Limb (tissue), 2 donors: Measurements from ENCODE around the gene SEC14L1.
A peak's percentile ranks its signal among the peaks of the same experiment; 100 is the strongest.

Source experiments
- DNase-seq, 2 donors: peaks; one replicate each; pipeline ENCODE4 v3.0.0-alpha.2; 2016; ENCODE audit errors: extremely low spot score in 2 of 2

SEC14L1 gene

DNA sequence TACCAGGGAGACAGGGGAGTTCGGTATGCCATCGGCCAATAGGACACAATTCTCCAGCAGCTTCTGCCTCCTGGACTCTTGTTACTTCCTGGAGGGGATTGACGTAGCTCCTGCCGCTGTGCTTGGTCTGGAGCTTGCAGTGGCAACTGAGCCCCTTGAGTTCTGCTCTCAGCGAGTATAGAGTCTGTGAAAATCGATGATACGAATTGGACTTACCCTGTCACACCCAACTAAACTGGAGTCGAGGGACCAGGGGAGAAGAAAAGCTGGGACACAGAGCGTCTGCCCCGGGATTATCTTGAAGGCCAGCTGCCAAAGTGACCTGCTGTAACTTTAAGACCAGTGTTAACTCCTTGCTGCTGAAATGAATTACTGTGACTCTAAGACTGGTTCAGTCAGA lies 22.2 kb downstream of the SEC14L1 start:
- peak in 1 of 2 donors; percentile 40 for DNase-seq

DNA sequence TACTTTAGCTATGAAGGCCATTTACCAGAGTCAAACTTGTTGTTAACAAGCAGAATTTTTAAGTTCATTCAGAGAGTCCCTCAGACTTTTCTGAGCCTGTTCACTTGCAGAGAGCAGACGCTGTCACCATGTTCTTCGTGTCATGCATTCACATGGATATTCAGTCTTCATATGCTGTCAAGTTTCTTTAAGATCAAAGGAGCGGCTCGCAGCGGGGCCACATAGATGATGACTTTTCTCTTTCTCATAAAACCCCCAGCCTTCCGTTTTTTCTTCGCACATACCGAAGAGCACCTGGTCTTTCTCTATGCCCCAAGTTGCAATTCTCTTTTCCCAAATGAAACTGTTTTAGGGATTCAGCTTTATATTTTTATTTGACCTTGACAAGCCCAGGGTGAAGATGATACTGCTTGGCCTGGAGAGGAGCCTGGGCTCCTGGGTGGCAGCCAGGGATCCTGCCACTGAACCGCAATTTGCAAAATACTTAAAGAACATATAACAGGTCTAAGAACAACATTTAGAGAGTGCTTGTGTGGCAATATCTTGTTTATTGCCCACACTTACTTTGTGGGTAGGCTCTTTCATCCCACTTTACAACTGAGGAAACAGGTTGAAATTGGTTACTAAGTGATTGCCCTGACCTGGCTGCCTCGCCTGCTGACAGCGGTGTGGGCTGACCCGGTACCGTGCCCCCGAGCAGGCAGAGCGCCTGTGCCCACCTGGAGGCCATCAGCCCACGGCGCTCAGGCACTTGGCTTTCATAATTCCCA lies 22.9 kb downstream of the SEC14L1 start:
- DNase-seq = no peak

DNA sequence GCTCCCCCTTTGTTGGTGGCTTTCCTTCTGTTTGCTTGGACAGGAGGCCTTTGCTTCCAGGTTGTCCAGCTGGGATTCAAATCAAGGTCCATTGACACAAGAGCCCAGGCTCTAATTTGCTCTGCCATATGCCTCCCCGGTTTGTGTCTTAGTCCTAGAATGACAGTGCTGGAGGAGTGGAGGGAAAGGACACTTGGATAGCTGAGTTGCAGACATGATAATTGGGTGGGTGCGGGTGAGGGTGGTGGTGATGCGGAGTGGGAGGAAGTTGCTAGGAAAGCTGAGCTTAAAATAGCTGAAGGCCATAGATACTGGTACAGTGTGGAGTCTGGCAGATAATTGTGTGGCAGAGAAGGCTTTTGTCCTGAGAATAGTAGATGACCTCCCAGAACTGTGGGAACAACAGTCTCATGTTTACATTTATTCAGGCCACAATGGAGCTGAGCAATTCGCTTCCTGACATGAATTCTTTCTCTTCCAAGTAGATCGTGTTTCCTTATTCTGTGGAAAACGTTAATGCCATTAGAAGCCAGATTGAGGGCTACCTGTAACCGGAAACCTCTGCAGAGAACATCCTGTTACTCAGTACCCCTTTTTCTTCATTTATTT lies 23.8 kb downstream of the SEC14L1 start:
- no peak for DNase-seq

DNA sequence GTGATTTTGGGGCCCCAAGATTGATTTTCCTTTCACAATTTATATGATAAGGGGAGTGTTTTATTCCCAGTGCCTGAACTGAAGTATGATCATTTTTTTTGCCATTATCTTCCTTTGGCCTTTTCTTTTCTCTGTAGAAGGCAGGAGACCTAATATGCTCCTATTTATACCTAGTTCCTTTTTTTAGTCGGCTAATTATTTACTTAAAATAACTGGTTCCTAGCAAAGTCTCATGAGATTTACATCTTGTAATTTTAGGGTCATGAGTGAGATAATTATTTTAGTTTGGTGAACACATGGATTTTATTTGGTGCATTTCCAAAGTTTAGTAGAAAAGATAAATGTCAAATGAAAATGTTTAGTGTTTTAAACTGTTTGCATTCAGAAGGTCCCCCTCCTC lies 24.8 kb downstream of the SEC14L1 start:
- no peak for DNase-seq

DNA sequence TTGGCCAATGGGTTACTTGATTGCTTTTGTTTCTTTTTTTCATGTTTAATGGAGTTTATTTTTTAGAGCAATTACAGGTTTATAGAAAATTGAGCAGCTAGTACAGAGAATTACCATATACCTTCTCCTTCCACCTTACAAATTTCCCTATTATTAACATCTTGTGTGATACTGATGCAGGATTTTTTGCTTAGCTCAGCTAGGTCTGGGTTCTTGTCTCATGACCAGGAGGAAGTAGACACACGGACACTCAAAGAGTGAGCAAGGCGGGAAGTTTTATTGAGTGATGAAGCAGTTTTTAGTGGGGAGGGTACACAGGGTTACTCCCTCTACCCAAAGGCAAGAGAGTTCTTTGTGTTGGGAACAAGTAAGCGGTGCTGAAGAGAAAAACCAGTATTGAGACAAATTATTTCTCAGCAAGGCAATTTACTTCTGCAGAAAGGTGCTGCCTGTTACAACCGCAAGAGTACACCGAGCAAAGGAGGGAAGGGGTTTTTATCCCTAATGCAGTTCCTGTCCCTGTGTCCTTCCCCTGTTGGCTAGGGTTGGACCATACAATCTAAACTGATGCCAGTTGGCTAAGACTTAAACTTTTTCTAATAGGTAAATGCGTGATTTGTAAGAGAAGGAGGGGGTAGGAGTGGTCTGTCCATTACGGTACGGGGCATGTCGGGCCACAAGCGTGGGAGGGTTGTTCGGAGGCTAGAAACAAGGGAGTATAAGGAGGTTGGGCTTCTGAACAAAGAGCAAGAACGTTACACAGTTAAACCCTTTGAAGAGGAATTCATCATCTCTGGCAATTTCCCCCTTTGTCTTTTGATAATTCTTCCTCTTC lies 26.9 kb downstream of the SEC14L1 start:
- DNase-seq = no peak

DNA sequence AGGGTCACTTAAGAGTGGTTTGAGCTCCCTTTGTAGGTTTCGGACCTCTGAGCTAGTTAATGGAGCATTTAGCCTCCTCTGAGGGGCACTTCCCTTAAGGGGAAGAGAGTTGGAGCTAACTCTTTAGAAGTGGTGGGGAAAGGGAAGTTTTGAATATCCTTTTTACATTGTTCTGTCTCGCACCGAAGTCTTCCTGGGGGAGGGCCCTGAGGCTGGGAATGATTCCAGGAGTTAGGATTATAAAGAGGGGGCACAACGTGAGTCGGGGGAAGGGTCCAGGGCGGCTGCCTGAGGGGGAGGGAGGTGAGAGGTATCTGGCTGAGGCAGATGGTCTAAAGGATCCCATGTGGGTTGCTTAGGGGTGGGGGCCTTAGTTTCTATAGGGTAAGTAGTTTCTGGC lies 32.3 kb downstream of the SEC14L1 start:
- no peak for DNase-seq

DNA sequence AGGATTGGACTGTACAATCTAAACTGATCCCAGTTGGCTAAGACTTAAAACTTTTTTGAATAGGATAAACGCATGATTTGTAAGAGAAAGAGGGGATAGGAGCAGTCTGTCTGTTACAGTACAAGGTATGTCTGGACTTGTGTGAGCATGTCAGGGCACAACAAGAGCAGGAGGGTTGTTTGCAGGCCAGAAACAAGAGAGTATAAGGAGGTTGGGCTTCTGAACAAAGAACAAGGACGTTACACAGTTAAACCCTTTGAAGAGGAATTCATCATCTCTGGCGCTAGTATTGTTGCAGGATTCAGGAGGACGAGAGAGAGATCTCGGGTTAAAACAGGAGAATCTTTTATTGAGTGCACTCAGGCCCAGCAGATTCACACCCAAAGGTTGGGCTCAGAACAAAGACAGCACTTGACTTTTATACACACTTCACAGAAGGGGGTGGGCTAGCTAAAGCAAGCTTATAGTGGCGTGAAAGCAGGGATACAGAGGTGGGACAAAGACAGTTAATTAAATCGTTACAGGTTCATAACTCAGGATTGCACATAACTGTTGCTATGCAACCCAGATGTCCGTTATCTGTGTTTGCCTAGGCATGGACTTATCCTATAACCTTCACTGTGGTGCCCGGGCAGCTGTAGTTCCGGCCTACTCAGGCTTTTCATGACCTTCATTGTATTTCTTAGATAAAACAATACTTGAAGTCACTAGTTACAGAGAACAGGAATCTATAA lies 34.3 kb downstream of the SEC14L1 start:
- DNase-seq = no peak

DNA sequence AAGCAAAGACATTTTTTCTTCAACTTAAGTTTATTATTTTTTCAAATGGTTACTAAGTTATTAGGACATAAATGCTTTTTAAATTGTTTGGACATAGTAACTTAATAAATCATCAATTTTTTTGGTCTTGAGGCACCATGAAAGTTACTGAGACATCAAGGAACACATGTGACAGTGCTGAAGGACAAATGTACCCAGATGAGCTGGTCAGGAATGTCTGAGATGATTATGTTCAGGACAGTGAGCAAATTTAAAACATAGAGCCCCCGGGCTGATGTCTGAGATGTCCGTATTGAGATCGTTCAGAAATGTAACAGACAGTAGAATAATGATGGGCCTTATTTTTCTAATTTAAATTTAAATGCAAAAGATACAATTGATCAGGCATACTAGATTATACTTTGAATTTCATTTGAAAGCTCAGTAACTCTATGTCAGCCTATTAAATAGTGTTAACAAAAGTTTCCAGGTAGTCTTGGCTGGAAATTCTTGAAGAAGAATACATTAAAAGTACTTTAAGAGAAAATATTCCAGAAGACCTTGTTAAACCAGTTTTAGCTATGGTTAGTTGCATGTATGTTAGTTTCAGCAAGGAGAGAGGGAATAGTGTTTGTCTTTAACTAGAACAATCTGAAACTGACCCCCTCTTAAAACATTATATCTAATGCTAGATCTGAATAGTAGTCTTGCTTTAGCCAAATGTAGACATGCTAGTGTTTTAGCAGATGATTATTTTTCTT lies 36.4 kb downstream of the SEC14L1 start:
- DNase-seq = no peak

DNA sequence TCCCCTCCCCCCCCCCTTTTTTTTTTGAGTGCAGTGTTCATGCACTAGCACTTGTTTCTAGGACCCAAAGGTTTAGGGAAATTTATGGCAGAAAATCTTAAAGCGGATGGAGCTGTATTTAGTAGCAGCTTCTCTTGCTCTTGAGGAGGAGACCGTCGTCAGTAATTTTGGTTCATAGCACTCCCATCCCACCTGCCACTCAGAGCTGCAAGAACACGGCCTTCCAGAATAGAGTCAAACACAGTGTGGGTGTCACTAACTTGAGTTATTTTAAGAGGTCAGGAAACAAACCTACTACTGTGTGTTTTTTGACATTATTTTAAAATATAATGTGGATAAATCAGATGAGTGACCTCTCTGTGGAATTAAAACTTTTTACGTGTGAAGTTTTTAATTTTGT lies 37.3 kb downstream of the SEC14L1 start:
- DNase-seq = no peak

DNA sequence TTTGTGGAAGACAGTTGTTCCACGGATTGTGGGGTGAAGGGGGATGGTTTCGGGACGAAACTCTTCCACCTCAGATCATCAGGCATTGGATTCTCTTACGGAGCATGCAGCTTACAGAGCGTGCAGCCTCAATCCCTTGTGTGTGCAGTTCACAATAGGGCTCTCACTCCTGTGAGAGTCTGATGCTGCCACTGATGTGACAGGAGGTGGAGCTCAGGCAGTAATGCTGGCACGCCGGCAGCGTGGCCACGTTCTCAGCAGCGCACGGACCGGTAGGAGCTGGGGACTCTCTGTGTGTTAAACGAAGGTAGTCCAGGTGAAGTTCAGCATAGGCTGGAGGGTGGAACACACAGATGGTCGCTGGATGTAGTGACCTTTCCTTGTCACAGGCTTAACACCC lies 37.8 kb downstream of the SEC14L1 start:
- no peak for DNase-seq

DNA sequence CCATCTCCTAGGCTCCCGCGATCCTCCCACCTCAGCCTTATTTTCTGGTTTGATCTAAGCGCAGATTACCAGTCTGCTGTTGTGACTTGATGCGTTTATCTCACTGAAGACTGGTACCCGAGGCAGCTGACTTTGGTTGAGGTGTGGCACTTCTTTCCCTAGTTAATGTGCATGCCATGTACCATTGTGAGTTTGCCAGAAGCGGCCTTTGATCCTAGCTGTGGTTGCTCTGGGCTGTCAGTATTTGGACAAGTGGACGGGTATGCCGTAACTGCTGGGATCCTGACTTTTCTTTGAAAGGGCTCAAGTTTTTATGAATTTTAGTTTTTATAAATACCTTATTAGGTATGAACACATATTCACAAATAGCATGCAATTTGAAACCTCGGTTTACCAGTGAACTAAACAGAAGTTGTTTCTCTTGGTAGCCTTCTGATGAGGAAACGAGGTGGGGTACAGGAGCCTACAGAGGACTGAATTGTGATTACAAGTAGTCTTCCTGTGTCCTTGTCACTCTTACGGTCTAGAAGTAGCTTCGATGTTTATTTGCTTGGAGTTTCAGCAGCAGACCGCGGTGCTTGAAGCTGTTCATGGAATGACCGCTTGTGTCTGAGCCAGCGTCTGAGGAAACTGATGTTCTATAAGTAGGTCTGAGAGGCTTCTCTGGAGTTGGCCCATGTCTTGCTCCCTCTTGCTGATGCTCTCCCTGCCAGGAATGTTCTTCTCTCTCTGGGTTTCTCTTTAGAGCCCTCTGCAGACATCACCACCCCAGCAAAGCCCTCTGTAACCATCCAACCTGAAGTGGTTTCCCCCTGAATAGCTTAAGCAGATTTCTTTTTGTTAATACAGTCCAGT lies 40.0 kb downstream of the SEC14L1 start:
- no peak for DNase-seq

DNA sequence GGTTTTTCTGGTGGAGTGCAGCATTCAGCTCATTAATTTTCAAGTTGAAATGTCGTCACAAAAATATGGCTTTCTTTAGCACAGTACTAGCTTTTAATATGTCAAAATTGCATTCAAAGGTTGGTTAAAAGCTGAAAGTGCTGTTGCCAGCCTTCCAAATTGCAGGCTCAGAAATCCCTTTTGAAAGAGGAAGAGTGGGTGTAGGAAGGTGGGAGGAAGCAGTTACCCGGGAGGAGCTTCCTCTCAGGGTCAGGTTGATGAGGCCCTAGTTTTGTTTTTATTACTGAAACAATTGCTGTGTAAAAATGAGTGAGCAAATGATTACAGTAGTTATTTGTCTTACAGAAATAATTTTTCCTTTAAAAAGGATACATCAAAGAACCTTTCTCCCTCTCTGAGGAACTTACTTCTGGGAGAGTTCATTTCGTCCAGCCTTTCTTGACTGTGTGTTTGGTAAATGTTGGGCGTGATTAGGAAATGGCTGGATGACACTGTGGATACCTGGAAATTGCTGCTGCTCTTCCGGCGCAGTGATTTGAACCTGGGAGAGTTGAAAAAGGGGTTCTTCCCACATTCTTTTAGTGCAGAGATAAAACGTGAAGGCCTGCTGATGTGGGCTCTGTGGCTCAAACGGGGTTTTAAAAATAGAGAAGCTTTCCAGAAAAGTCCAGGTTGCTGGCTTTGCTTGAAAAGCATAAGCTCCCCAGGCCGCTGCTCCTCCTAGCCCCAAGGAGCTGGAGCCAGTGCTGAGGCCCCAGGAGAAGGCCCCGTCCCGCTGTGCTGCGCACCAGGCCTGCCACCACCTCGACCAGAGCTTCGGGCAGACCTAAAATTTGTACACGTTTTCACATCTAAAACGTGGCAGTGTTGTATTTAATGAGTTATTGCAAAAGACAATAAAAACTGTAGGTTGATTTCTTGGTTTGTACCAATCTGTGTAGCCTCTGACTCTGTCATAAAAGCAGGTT lies 41.7 kb downstream of the SEC14L1 start:
- no peak for DNase-seq

DNA sequence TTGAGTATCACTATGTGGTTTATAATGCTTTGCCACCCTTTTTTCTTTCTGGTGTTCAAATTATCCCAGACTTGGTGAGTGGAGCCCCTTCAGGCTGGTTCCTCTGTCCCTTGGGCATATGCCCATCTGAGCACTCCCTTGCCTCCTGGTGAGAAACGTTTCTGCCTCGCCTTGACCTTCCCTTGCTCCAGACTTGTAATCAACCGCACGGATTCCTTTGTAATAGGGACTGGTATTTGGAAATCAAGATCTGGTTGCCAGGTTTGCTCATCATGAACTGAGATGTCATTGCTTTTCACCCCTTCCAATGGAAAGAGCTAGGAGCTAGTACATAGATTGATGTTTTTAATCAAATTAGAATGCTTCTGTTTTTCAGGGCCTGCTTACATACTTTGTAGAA lies 43.7 kb downstream of the SEC14L1 start:
- DNase-seq = no peak

DNA sequence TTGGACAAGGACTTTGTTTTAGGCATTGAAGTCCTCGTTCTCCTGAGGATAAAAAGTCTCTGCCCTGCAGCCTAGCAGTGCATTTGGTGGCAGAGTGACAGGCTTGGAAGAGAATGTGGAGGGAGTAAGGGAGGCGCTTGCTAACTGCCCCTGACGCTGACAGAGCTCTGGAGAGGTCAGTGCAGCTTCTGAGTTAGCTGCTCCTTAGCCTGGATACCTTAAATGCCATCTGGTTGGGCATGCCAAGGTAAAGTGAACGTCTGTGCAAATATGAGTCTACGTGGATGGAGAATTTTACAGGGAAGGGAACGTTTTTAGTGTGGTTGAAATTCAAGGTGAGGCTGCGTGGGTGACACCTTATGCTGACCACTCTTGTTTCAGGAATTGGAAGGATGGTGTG lies 44.4 kb downstream of the SEC14L1 start:
- no peak for DNase-seq

DNA sequence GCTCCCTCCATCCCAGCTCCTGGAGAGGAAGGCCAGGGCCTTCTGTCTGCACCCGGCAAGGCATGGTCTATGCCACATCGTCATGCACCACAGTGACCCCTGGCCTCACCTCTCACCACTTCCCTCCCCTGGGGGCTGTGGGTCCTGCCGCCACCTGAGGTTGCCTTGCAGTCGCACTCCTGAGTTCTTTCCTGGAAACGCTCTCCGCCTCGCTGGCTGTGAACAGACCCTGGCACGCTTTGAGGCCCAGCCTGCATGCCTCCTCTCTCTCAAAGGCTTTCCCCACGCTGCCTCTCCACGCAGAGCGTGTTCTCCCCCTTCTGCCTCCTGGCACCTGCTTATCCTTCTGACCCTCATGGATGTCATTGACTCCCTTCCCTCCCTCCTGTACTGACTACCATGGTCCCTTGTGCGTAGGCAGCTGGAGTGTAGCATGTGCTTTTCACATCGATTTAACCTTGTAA lies 45.4 kb downstream of the SEC14L1 start:
- DNase-seq = no peak

DNA sequence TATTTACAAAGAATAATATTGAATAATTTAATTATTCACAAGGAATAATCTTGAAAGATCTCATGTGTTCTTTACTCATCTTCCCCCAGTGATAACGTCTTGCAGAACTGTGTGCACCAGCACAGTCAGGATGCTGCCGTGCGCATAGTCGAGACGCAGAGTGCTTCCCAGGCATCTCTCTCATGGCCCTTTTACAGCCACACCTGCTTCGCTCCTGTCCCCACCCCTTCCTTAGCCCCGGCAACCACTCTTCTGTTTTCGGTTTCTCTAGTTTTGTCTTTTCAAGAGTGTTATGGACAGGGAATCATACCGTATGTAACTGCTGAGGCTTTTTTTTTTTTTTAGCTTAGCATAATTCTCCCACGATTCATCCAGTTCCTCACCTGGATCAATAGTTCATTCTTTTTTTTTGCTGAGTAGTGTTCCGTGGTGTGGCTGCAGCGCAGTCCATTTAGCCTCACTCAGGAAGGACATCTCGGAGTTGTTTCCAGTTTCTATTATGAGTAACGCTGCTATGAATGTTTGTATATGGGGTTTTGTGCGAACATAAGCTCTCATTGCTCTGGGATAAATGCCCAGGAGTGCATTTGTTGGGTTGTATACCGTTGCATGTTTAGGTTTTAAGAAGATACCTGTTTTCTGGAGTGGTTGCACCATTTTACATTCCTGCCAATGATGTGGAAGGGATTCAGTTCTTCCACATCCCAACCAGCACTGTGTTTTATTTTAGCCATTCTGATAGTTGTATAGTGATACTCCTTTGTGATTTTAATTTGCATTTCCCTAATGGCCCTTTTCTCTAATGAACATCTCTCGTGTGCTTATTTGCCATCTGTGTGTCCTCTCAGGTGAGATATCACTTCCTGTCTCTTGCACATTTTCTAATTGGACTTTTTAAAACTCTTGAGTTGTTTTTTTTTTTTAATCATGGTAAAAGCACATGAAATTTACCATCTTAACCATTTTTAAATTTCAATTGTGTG lies 47.6 kb downstream of the SEC14L1 start:
- no peak for DNase-seq

DNA sequence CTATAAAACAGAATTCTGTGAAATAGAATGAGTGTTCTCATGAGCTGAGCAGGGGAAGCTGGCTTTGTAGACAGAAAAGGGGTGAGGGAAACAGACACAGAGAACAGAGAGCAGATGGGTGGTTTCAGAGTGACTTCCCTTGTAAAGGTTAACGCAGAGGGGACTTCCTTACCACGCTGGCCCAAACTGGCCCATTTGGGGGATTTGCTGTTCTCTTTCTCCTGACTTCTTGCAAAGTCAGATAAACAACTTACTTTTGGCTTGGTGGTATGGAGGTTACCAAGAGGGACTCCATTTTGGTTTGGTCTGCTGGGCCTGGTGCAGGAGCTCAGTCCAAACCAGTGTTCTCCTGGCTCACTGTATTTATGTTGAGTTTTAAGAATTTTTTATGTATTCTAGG lies 48.4 kb downstream of the SEC14L1 start:
- no peak for DNase-seq

DNA sequence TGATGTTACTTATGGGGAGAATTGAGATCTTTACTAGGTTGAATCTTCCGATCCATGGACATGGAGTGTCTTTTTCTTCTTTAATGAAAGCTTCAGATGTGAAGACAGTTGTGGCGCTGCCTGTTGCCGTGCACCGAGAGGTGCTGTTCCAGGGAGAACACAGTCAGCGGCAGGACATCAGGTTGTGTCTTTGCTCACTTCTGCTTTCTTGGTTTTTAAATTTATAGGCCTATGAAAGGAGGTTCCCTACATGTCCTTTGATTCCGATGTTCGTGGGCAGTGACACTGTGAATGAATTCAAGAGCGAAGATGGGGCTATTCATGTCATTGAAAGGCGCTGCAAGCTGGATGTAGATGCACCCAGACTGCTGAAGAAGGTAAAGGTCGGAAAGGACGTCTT lies 49.8 kb downstream of the SEC14L1 start:
- no peak for DNase-seq
